HG03280 (cell line): Measurements from ENCODE around the gene TMEM178B.
"Not testable (repeated sequence)": the region's sequence is repeated elsewhere in the genome, so short reads cannot be mapped to it uniquely, and the experiment has no call there.

Experiments
- ATAC-seq: cut with Tn5 transposase; IDR thresholded peaks from one replicate; pipeline ENCODE4 v1.9.1; 2021; ENCODE audit warnings: mild to moderate bottlenecking, moderate library complexity; ENCODE audit not compliant: unreplicated experiment

The TMEM178B gene

DNA sequence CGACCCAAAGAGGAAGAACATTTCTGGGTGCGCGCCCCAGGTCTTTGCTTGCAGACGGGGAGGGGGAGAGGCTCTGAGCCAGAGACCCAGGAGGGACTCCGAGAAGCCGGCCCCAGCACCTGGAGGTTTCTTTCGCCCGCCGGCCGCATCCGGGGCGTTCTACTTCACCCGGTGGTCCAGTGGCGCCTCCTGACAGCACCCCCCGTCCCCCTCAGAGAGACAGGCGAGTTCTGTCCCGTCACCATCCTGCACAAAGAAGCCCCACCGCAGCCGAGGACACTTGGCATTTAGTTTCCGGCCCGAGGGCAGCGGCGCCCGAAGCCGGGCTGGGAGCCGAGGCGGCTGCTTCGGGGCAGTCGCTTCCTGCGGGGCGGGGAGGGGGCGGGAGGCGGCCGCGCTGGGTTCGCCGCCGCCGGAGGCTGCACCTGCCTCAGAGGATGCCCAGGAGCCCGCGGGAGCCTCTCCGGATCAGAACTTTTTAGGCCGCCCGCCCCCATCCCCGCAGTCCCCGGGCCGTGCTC, at the start of gene TMEM178B:
TSS of gene TMEM178B (plus strand) at position 424 of the 521 bp plus-strand sequence.
- ATAC-seq = no peak

DNA sequence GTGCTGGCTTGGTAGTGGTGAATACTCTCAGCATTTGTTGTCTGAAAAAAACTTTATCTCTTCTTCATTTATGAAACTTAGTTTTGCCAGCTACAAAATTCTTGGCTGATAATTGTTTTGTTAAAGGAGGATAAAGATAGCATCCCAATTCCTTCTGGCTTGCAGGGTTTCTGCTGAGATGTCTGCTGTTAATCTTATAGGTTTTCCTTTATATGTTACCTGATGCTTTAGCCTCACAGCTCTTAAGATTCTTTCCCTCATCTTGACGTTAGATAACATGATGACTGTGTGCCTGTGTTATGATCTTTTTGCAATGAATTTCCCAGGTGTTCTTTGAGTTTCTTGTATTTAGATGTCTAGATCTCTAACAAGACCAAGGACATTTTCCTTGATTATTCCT, 49.2 kb upstream of the TMEM178B start:
- ATAC-seq = no peak

DNA sequence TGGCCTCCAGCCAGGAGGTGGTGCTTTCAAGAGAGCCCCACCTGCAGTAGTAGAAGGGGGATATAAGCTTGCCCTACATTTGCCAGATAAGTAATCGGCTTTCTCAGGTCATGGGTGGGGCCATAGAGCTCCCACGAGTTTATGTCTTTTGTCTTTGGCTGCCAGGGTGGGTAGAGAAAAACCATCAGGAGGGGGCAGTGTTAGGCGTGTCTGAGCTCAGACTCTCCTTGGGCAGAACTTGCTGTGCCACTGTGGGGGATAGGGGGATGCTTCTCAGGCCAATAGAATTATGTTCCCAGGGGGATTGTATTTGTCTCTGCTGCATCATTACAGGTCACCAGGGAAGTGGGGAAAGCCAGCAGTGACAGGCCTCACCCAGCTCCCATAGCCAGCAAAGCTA, 46.8 kb upstream of the TMEM178B start:
- no peak for ATAC-seq

DNA sequence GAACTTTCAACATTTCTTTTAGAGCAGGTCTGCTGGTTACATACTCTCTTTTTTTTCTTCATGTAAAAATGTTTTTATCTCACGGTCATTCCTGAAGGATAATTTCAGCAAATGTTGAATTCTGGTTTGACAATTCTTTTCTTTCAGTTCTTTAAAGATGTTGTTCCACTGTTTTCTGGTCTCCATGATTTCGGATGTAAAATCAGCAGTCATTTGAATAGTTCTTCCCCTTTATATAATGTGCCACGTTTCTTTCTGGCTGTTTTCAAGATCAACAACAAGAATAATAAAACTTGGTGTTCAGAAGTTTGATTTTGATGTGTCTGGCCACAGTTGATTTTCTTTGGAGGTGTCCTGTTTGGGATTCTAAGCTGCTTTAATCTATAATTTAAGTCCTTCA, 45.1 kb upstream of the TMEM178B start:
- ATAC-seq = no peak

DNA sequence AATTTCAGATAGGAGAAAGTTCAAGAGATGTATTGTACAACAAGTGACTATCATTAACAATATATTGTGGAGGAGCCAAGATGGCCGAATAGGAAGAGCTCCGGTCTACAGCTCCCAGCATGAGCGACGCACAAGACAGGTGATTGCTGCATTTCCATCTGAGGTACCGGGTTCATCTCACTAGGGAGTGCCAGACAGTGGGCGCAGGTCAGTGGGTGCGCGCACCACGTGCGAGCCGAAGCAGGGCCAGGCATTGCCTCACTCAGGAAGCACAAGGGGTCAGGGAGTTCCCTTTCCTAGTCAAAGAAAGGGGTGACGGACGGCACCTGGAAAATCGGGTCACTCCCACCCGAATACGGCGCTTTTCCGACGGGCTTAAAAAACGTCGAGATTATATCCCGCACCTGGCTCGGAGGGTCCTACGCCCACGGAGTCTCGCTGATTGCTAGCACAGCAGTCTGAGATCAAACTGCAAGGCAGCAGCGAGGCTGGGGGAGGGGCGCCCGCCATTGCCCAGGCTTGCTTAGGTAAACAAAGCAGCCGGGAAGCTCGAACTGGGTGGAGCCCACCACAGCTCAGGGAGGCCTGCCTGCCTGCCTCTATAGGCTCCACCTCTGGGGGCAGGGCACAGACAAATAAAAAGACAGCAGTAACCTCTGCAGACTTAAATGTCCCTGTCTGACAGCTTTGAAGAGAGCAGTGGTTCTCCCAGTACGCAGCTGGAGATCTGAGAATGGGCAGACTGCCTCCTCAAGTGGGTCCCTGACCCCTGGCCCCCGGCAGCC, 41.1 kb upstream of the TMEM178B start:
- not testable (repeated sequence) for ATAC-seq

DNA sequence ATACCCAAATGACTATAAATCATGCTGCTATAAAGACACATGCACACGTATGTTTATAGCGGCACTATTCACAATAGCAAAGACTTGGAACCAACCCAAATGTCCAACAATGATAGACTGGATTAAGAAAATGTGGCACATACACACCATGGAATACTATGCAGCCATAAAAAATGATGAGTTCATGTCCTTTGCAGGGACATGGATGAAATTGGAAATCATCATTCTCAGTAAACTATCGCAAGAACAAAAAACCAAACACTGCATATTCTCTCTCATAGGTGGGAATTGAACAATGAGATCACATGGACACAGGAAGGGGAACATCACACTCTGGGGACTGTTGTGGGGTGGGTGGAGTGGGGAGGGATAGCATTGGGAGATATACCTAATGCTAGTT, 35.8 kb upstream of the TMEM178B start:
- ATAC-seq = not testable (repeated sequence)

DNA sequence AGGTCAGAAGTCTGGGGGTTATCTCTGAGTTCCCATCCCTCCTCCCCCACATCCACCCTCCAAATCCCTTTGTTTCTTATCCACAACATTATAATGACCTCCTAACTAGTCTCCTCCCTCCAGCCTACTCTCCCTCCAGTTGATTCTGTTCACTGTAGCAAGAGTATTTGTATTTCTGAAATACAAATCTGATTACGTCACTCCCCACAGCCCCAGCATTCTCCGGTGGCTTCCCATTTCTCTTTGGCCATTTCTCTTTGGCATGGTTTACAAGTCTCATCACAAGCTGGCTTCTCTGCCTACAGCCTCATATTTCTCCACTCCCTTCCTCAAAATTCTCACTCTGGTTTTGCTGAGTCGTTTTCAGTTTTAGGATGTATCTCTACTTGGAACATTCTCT, 34.5 kb upstream of the TMEM178B start:
- no peak for ATAC-seq

DNA sequence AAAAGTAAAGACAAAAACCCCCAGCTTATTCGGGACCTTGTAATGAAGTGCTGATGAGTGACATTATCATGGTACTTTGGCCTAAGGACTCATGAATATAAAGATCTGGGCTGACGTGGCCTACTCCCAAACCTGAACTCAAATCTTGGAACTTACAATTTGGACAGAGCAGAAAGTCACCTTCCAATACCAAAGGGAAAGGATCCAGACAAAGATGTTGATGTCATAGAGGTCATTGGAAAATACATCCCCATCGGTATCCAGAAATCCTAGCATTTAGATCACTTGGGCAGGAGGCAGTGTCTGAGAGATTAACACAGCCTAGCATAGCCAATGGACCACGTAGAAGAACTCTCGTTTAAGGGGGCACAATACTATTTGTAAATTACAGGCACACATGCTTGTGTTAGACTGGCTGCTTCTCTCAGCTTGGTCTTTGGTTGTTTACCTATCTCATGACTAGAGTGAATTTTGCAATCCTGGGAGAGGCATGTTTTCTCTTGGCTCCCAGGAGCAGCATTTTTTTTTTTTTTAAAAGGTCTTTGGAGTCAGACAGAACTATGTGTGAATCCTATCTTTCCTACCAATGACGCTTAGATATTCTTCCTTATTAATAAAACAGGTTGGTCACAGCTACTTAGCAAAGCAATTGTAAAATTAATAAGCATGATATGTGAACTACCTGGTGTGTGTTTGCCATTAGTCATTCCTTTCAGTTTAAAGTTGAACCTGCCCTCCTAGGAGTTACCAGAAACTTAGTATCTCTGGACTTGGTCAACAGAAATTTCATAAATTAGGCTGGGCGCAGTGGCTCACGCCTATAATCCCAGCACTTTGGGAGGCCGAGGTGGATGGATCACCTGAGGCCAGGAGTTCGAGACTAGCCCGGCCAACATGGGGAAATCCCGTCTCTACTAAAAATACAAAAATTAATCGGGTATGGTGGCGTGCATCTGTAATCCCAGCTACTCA, 31.4 kb upstream of the TMEM178B start:
- no peak for ATAC-seq

DNA sequence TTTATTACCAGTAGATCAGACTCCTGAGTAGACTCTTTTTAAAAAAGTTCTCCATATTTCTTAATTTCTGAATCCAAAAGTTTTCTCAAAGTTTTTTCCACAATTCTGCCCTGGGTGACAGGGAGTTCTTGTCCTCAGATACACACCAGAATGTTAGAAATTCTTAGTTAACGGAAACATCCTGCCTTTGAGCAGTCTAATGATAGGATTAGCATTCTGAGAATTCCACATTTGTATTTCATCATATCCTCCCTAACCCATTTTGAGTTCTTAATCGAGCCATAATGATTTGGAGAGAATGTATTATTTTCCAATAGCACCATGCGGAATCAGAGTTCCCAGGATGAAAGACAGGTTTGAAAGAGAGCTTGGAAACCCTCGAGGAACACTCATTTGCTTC, 30.2 kb upstream of the TMEM178B start:
- ATAC-seq = no peak

DNA sequence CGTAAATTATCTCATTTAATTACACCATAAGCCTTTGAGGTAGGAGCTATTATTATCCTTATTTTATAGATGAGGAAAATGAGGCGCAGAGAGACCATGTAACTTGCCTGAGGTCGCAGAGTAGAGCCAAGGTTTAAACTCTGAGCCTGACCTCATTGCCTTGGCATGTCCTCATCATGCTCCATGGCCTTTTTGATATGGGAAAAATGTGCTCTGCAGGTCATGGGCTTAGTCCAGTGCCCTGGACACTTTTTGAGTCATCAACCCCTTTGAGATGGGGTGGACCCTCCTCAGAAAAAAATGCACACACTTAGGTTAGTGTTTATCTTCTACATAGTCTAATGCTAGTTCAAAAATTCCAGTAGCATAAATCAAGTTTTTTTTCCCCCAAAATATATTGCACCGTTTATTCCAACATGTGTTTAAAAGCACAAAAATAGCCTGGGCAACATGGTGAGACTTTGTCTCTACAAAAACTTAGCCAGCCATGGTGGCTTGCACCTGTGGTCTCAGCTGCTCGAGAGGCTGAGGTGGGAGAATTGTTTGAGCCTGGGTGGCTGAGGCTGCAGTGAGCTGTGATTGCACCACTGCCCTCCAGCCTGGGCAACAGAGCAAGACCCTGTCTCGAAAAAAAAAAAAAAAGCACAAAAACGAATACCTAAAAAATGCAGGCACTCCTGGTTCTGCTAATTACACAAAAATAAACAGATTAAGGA, 28.6 kb upstream of the TMEM178B start:
- ATAC-seq = no peak

DNA sequence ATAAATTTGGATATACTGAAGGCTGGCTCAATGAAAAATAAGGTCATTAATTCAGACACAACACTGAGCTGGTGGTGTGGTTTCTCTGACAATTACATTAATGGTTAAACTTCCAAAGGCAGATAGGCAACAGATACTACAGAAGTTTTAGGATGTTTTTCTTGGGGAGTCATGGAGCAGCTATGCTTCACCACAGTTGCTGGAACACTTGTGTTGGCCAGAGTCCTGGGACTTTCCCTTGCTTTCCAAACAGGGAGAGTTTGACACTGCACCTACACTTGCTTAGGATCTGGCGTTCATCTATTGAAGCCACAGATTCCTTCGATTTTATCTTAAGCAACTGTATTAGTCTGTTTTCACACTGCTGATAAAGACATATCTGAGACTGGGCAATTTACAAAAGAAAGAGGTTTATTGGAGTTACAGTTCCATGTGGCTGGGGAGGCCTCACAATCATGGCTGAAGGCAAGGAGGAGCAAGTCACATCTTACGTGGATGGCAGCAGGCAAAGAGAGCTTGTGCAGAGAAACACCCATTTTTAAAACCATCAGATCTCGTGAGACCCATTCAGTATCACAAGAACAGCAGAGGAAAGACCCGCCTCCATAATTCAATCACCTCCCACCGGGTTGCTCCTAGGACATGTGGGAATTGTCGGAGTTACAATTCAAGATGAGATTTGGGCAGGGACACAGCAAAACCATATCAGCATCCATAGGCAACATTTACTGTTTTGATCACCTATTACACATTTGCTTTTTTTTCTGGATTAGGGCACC, 27.8 kb upstream of the TMEM178B start:
- ATAC-seq = no peak

DNA sequence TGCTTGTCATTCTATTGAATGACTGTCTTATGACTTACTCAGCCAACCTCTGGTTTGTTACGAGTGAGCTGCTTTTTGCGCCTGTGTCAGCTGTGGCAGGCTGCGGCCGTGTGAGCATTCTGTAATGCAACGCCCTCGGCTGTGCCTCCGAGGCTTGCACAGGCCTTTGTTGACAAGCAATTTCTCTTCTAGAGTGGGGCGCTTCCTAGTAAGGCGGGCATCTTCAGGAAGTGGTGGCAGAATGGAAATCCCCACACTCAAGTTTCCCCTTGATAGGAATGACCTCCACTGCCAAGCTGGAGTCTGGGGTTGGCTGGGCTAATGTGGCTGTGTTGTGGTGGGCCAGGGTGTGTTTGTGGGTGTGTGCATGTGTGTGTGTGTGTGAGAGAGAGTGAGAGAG, 20.2 kb upstream of the TMEM178B start:
- no peak for ATAC-seq

DNA sequence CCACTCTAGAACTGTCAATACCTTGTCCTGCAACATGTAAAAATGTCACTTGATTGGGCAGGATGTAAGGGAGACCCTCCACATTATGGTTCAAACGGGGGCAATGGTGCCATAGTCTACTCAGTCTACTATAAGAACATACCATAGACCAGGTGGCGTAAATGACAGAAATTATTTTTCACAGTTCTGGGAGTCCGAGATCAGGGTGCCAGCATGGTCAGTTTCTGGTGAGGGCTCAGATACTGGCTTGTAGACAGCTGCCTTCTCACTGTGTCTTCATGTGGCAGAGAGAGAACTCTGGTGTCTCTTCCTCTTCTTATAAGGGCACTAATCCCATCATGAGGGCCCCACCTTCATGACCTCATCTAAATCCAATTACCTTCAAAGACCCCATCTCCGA, 18.7 kb upstream of the TMEM178B start:
- no peak for ATAC-seq

DNA sequence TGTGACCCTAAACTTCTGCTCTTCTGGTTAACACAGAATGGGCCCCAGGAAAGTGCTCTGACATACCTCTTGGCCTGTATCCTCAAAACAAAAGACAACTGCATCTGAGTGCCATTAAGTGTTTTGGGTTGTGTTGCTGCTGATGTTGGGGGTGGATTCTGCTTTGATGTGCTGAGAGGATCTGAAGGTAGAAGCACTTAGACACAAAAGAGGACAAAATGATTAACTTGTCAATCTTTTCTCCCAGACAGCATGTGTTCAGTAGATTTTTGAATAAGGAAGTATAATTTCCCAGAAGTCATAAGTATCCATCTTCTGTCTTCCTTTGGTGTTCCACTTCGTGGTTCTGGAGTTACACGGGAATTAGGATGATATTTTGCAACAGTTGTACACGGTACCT, 16.1 kb upstream of the TMEM178B start:
- ATAC-seq = no peak

DNA sequence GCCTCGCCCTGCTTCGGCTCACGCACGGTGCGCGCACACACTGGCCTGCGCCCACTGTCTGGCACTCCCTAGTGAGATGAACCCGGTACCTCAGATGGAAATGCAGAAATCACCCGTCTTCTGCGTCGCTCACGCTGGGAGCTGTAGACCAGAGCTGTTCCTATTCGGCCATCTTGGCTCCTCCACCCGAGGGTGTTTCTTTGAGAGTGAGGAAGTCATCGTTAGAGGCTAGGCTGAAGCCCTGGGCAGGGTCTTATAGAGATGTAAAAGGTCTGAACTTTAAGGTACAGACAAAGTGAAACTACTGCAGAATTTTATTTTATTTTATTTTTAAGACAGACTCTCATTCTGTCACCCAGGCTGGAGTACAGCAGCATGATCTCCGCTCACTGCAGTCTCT, 6.0 kb upstream of the TMEM178B start:
- not testable (repeated sequence) for ATAC-seq

DNA sequence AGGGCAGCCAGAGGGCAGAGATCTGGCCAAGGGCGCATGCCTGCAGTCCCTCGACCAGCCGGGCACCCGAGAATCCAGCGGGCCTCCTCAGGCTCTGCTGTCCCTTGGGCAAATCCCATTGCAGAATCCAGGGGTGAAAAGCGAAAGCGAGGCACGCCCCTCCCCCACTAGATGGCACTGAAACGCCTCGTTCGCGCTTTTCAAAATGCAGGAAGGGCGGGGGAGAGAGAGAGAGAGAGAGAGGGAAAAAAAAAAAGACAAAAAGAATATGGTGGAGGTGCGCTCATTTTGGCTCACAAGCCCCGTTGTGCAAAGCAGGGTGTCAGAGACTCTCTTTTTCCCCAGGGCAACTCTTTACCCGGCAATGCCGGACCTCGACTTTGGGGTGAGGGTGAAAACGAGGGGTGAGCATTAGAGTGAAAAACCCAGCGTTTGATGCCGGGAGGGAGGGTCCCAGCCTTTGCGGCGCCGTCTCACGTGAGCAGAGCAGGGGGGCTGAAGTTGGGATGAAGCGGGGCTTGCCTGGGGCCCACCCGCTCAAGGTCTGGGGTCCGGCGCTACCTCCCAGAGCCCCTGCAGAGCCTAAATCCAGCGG, 2.5 kb upstream of the TMEM178B start:
- no peak for ATAC-seq

DNA sequence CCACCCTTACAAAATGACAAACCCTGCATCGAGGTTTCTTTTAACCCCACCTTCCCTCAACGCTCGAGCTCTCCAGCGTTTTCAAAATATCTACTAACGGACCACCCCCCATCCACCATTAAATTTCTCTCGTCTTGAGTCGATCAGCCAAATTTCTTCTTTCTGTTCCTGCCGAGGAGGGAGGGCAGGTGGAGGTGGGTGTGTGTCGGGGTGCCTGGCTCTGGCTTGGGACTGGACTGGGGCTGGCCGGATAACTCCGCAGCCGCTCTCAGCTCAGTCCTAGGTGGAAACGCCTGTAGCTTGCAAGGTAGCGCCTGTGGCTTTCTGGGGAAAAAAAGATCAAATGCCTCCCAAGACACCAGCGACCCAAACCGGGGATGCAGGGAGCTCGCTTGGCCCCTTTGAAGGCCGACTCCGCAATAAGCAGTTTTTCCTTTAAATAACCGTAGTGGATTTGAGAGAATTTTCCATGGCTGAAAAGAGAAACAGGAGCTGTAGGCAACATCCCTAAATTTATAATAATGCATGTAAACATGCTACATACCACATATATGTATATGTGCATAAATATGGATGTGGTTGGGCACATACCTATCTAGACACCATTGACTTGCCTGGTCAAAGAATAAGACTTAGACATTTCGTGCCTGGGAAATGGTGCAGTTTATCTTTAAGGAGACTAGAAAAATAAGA, 1.9 kb upstream of the TMEM178B start:
- no peak for ATAC-seq

DNA sequence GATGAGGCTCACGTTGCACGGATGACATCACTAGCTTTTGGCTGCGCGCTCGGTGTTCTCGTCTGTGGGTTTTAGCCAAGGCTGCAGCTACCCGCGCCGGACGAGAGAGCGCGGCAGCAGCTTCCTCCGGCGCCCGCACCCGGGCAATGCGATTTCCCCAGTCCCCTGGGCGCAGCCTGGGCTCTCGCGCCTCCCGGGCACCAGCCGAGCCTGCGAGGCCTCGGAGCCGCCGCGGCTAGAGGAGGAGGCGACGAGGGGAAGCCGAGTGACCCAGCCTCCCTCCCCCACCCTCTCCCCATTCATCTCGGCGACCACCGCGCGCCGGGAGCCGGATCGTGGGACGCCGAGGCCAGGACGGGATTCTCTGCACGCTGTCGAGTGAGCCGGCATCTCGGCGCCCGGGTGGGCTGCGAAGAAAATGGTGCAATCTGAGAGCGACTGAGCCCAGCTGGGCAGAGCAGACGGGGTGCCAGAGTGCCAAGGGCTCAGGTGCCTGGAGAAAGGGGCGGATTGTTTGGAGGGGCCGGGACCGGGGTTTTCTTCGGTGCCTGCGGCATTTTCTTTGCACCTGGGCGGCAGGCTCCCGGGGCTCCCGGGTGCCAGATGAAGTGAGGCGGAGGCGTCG, 1.2 kb upstream of the TMEM178B start:
- no peak for ATAC-seq

DNA sequence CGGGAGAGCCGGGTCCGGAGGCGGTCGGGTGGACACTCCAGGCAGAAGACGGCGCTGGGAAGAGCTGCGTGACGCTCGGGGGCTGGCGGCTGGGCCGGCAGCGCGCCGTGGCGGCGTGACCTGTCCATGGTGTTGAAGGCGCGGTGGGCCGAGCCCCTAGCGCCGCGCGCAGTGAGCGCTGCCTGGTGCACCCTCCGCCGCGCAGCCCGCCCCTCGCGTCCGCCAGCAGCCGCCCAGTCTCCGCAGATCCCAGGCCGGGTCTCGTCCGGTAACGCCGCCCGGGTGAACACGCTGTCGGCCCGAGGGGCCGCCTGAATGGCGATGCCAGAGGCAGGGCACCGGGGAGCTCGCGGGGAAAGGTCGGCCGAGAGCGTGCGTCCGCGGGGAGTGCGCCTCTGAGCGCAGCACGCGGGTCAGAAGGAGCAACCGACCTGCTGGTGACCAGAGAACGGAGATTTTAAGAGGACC, 657 bp upstream of the TMEM178B start:
- no peak for ATAC-seq
